Transverse colon (tissue), 3 donors: ENCODE data around the gene RBM20.

Experiments
- CTCF ChIP-seq, 5 experiments: fragments of 200-600 bp in 3 of 5; fragments of 450-650 bp in 2 of 5; sonication (generic) in 3 of 5; IDR thresholded peaks; 1 replicate in 2 of 5; 2 replicates in 3 of 5; pipeline ENCODE4 v1.5.1; 2016 to 2017; ENCODE audit warnings: antibody characterized with exemption in 5 of 5, inconsistent platforms in 3 of 5, mild to moderate bottlenecking in 2 of 5, moderate library complexity in 1 of 5
- POLR2A ChIP-seq: fragments of 450-650 bp; IDR thresholded peaks from one replicate; pipeline ENCODE4 v1.6.1; 2016; ENCODE audit warnings: antibody characterized with exemption, mild to moderate bottlenecking, moderate library complexity

DNA sequence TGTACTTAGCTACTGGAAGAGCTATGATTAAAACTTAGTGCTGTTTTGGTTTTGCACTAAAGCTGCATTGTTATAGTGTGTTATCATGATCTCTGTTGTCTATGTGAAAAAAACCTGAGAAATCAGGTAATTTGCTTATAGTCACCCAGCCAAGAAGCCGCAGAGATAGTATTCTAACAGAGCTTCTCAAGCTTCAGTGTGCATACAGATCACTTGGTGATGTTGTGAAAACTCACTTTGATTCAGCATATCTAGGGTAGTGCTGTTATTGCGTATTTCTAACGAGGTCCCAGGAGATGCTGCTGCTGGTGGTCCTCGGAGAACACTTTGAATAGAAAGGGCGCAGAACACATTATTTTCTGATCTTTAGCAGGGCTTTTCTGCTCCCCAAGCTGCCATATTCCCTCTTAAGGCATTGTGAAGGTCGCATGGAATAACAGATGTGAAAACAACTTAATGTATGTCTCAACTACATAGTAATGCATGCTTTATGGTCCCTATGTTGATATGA is 159.2 kb downstream of the RBM20 start:
- TF ChIP-seq POLR2A (no peak), CTCF (IDR thresholded peaks at IDR 0.05) (no peak)
